SK-N-SH (cell line): ENCODE measurements around the gene ARF1. TPM values are rescaled to one million over a fixed set of nuclear protein-coding genes. Genes with fewer than 3 reads are reported as not detected.

Experiments
- CTCF ChIA-PET: fragments of 300-600, 350-600 bp; formaldehyde crosslinking; extraction: SDS; loops from one replicate; lab custom pipeline; 2021; lab: Yijun Ruan, JAX
- POLR2A ChIA-PET: fragments of 350-600 bp; sonication (Branson Sonifier 250); formaldehyde crosslinking; extraction: SDS; loops from one replicate; lab custom pipeline; 2020; ENCODE audit warnings: antibody characterized with exemption, inconsistent platforms; lab: Yijun Ruan, JAX
- DNase-seq: peaks from one replicate; pipeline ENCODE4 v3.0.0; 2012
- H2AFZ ChIP-seq: fragments of 200-600 bp; sonication (generic); 2 replicates; pipeline ENCODE4 v1.8.1; 2016; ENCODE audit warnings: antibody characterized with exemption, mild to moderate bottlenecking, low read depth
- H3F3A ChIP-seq: fragments of 200-600 bp; sonication (generic); replicated peaks from 2 replicates; pipeline ENCODE3; 2016; ENCODE audit warnings: antibody characterized with exemption, mild to moderate bottlenecking; ENCODE audit not compliant: insufficient read depth
- H3K27ac ChIP-seq, 2 experiments: fragments of 200-500 bp in 1 of 2; fragments of 200-600 bp in 1 of 2; sonication (Bioruptor generic) in 1 of 2; sonication (generic), shearing (Covaris generic) in 1 of 2; 2 replicates each; pipeline versions ENCODE4 v1.5.1 to v1.6.1; 2014 to 2016; ENCODE audit warnings: low read depth in 2 of 2, inconsistent platforms in 1 of 2, low read length in 1 of 2, mild to moderate bottlenecking in 1 of 2, mixed read lengths in 1 of 2
- H3K27me3 ChIP-seq: fragments of 200-600 bp; sonication (generic), shearing (Covaris generic); 2 replicates; pipeline ENCODE4 v1.6.1; 2016; ENCODE audit warnings: mixed run types; ENCODE audit not compliant: insufficient read depth
- H3K36me3 ChIP-seq, 2 experiments: fragments of 200-500 bp in 1 of 2; fragments of 200-600 bp in 1 of 2; sonication (Bioruptor generic) in 1 of 2; sonication (generic) in 1 of 2; replicated peaks in 1 of 2; 2 replicates each; pipeline versions ENCODE3 to v1.5.1; 2014 to 2016; ENCODE audit warnings: low read length in 1 of 2, mild to moderate bottlenecking in 1 of 2; ENCODE audit not compliant: insufficient read depth in 2 of 2, control insufficient read depth in 1 of 2
- H3K4me1 ChIP-seq, 2 experiments: fragments of 200-500 bp in 1 of 2; fragments of 200-600 bp in 1 of 2; sonication (Bioruptor generic) in 1 of 2; sonication (generic), shearing (Covaris generic) in 1 of 2; 2 replicates each; pipeline versions ENCODE4 v1.5.1 to v1.6.1; 2014 to 2016; ENCODE audit warnings: low read depth in 1 of 2, low read length in 1 of 2, mixed run types in 1 of 2; ENCODE audit not compliant: insufficient read depth in 2 of 2, control insufficient read depth in 1 of 2
- H3K4me2 ChIP-seq: fragments of 200-600 bp; sonication (generic), shearing (Covaris generic); 2 replicates; pipeline ENCODE4 v1.6.1; 2017; ENCODE audit warnings: mixed run types
- H3K4me3 ChIP-seq, 2 experiments: fragments of 200-500 bp in 1 of 2; fragments of 200-600 bp in 1 of 2; sonication (Bioruptor generic) in 1 of 2; sonication (generic), shearing (Covaris generic) in 1 of 2; 2 replicates each; pipeline versions ENCODE4 v1.5.1 to v1.8.1; 2014 to 2016; ENCODE audit warnings: low read depth in 2 of 2, inconsistent platforms in 1 of 2, low read length in 1 of 2, mild to moderate bottlenecking in 1 of 2, mixed read lengths in 1 of 2, moderate library complexity in 1 of 2
- H3K79me2 ChIP-seq: fragments of 200-600 bp; sonication (generic); 2 replicates; pipeline ENCODE4 v1.8.1; 2017; ENCODE audit warnings: mild to moderate bottlenecking; ENCODE audit not compliant: insufficient read depth
- H3K9ac ChIP-seq: fragments of 200-600 bp; sonication (generic); 2 replicates; pipeline ENCODE4 v1.6.1; 2017; ENCODE audit warnings: mixed run types
- H3K9me2 ChIP-seq: fragments of 200-600 bp; sonication (generic); 2 replicates; pipeline ENCODE4 v1.6.1; 2017; ENCODE audit warnings: mixed run types
- H3K9me3 ChIP-seq: fragments of 200-600 bp; sonication (generic); 2 replicates; pipeline ENCODE4 v1.6.1; 2017; ENCODE audit warnings: mixed run types, mild to moderate bottlenecking, moderate library complexity
- H4K20me1 ChIP-seq: fragments of 200-600 bp; sonication (generic); 2 replicates; pipeline ENCODE4 v1.6.1; 2017; ENCODE audit warnings: mild to moderate bottlenecking, mixed run types; ENCODE audit not compliant: insufficient read depth
- ELF1 ChIP-seq: IDR thresholded peaks from 2 replicates; pipeline ENCODE4 v1.4.0; 2012
- EZH2phosphoT487 ChIP-seq: fragments of 200-600 bp; sonication (generic); IDR thresholded peaks from 2 replicates; pipeline ENCODE4 v1.6.1; 2017; ENCODE audit warnings: low read depth, mixed run types, mild to moderate bottlenecking, antibody characterized with exemption, moderate library complexity, borderline replicate concordance
- FOSL2 ChIP-seq: IDR thresholded peaks from 2 replicates; pipeline ENCODE4 v1.4.0; 2012; ENCODE audit warnings: low read depth, mild to moderate bottlenecking, moderate library complexity, borderline replicate concordance
- FOXJ3 ChIP-seq: sonication (generic); formaldehyde crosslinking; IDR thresholded peaks from 2 replicates; pipeline ENCODE4 v1.5.1; 2020; ENCODE audit warnings: mild to moderate bottlenecking, missing genetic modification reagents
- GABPA ChIP-seq: IDR thresholded peaks from 2 replicates; pipeline ENCODE4 v1.4.0; 2012; ENCODE audit warnings: low read depth, mild to moderate bottlenecking
- GATA2 ChIP-seq: sonication (generic); formaldehyde crosslinking; IDR thresholded peaks from 2 replicates; pipeline ENCODE4 v1.5.0; 2020; ENCODE audit warnings: mild to moderate bottlenecking, missing genetic modification reagents
- JUND ChIP-seq: IDR thresholded peaks from 2 replicates; pipeline ENCODE4 v1.4.0; 2012
- MEF2A ChIP-seq: IDR thresholded peaks from 2 replicates; pipeline ENCODE4 v1.4.0; 2012; ENCODE audit warnings: low read depth, borderline replicate concordance
- RAD21 ChIP-seq: IDR thresholded peaks from 2 replicates; pipeline ENCODE4 v1.6.1; 2012; ENCODE audit warnings: mild to moderate bottlenecking, low read length
- RCOR1 ChIP-seq: fragments of 150-350 bp; IDR thresholded peaks from 2 replicates; pipeline ENCODE4 v1.6.1; 2017; ENCODE audit warnings: antibody characterized with exemption, low read length
- RFX5 ChIP-seq: IDR thresholded peaks from 2 replicates; pipeline ENCODE4 v1.6.1; 2012; ENCODE audit warnings: mild to moderate bottlenecking, improper control_type of control experiment, low read length
- SIN3A ChIP-seq: IDR thresholded peaks from 2 replicates; pipeline ENCODE4 v1.6.1; 2012; ENCODE audit warnings: low read depth, mild to moderate bottlenecking, low read length, moderate library complexity, borderline replicate concordance
- SMC3 ChIP-seq: IDR thresholded peaks from 2 replicates; pipeline ENCODE4 v1.6.1; 2012; ENCODE audit warnings: low read depth, low read length, improper control_type of control experiment
- TAF1 ChIP-seq: IDR thresholded peaks from 2 replicates; pipeline ENCODE4 v1.6.1; 2012; ENCODE audit warnings: low read depth, mild to moderate bottlenecking, low read length, moderate library complexity, borderline replicate concordance
- TCF12 ChIP-seq: IDR thresholded peaks from 2 replicates; pipeline ENCODE4 v1.4.0; 2012
- TEAD4 ChIP-seq: IDR thresholded peaks from 2 replicates; pipeline ENCODE4 v1.4.0; 2012; ENCODE audit warnings: mild to moderate bottlenecking, borderline replicate concordance; ENCODE audit not compliant: insufficient read depth
- whole genome bisulfite sequencing: methylation state at CpG from one replicate; pipeline ENCODE4 v1.1.6; 2017; ENCODE audit warnings: low lambda C conversion rate; 5-methylcytosine and 5-hydroxymethylcytosine counted together
- polyA plus RNA-seq, 3 experiments: library from polyadenylated mRNA; depleted of rRNA; stranded (reverse); fragments of >200 nt; gene quantifications; 2 replicates each; pipeline ENCODE4 v1.2.3, GENCODE V29; 2012
- TF ChIP-seq, protein P1 (sequence below): fragments of 150-350 bp; IDR thresholded peaks from 2 replicates; pipeline ENCODE4 v1.6.1; 2016; ENCODE audit warnings: mild to moderate bottlenecking, low read depth, low read length
- TF ChIP-seq, protein P2 (sequence below): fragments of 150-350 bp; IDR thresholded peaks from 2 replicates; pipeline ENCODE4 v1.6.1; 2017; ENCODE audit warnings: antibody characterized with exemption, low read length, low read depth, borderline replicate concordance
- TF ChIP-seq, protein P3 (sequence below): IDR thresholded peaks from 2 replicates; pipeline ENCODE4; 2012
- TF ChIP-seq, protein P4 (sequence below): fragments of 200-600 bp; sonication (generic); IDR thresholded peaks from 2 replicates; pipeline ENCODE4 v1.6.1; 2017; ENCODE audit warnings: antibody characterized with exemption, mild to moderate bottlenecking, moderate library complexity

The ARF1 gene
- polyA plus RNA-seq, 1 of the 3 experiments (the other 2 are of a cell fraction), result 713 TPM

DNA sequence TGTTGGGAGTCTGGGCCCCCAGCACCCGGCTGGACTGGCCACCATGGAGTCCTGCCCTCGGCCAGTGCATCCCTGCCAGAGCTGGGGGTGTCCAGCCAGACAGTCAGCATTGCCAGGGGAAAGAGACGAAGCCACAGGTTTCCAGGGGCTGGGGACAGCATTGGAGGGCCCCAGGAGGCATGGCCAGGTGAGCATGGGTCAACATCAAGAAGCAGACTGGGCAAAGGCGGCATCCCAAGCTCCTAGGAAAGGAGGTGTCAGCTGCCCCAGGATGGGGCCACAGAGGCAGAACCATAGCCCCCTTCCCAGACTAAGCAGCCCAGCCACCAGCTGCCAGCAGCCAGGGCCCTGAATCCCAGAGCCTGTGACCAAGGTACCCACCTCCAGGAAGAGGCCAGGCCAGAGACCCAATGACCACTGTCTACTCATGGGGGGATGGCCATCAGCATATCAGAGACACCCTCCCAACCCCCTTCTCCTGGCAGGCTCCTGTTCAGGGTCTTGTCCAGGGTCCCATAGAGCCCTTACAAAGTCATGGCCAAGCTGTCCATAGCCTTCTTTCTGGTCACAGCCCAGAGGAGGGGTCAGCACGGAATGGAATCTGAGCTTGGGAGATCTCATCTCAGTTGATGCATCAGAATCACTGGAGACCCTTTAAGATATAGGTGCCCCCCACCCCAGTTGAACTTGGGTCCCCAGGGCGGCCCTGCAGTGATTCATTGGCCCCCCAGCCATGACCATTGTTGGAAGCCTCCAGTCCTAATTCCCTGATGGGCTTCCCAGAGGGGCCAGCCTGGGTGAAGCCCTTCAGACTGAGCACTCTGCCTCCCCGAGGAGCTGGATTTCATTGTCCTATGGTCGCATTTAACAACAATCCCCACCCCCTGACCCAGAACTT is 43.3 kb upstream of the ARF1 start:
- POLR2A ChIA-PET, result no interaction called here
- Histone ChIP-seq H3F3A (no peaks in the 10 kb centered on the region), H3K36me3 (no peaks in the 10 kb centered on the region), H3K9me2 (no peaks in the 10 kb centered on the region), H3K27me3 (peaks cover 4% of the 10 kb centered on the region; the same call in 1 of the 2 replicates), H3K4me2 (no peak overlapping the region), H4K20me1 (no peaks in the 10 kb centered on the region), H3K4me3 (no peak overlapping the region), H3K9me3 (no peaks in the 10 kb centered on the region), H3K27ac (no peak overlapping the region), H3K79me2 (no peaks in the 10 kb centered on the region), H3K4me1 (no peaks in the 10 kb centered on the region), H2AFZ (no peak overlapping the region), H3K9ac (no peak overlapping the region)
- WGBS, result 10% methylated on average over 5 of the region's 8 CpGs
- CTCF ChIA-PET, result interaction anchor here (0.6 to 1.6 kb wide), 3 partner anchors 12 to 40 kb away, joined by 3 to 5 read pairs (median 3); no protein-coding TSS in a partner anchor
- no peak for DNase-seq
- TF ChIP-seq JUND, result no peak
- no peak for TF ChIP-seq ELF1
- no peak for TF ChIP-seq TCF12
- TF ChIP-seq, protein P1, sequence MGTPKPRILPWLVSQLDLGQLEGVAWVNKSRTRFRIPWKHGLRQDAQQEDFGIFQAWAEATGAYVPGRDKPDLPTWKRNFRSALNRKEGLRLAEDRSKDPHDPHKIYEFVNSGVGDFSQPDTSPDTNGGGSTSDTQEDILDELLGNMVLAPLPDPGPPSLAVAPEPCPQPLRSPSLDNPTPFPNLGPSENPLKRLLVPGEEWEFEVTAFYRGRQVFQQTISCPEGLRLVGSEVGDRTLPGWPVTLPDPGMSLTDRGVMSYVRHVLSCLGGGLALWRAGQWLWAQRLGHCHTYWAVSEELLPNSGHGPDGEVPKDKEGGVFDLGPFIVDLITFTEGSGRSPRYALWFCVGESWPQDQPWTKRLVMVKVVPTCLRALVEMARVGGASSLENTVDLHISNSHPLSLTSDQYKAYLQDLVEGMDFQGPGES, result no peak
- TF ChIP-seq GATA2, result no peak
- TF ChIP-seq SIN3A, result no peak
- TF ChIP-seq, protein P2, sequence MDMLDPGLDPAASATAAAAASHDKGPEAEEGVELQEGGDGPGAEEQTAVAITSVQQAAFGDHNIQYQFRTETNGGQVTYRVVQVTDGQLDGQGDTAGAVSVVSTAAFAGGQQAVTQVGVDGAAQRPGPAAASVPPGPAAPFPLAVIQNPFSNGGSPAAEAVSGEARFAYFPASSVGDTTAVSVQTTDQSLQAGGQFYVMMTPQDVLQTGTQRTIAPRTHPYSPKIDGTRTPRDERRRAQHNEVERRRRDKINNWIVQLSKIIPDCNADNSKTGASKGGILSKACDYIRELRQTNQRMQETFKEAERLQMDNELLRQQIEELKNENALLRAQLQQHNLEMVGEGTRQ, result no peak
- no peak for TF ChIP-seq RAD21
- TF ChIP-seq, protein P3, sequence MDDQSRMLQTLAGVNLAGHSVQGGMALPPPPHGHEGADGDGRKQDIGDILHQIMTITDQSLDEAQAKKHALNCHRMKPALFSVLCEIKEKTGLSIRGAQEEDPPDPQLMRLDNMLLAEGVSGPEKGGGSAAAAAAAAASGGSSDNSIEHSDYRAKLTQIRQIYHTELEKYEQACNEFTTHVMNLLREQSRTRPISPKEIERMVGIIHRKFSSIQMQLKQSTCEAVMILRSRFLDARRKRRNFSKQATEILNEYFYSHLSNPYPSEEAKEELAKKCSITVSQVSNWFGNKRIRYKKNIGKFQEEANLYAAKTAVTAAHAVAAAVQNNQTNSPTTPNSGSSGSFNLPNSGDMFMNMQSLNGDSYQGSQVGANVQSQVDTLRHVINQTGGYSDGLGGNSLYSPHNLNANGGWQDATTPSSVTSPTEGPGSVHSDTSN, result no peak
- TF ChIP-seq EZH2phosphoT487, result no peak
- no peak for TF ChIP-seq MEF2A
- no peak for TF ChIP-seq FOSL2
- TF ChIP-seq RFX5, result no peak
- TF ChIP-seq TEAD4, result no peak
- TF ChIP-seq, protein P4, sequence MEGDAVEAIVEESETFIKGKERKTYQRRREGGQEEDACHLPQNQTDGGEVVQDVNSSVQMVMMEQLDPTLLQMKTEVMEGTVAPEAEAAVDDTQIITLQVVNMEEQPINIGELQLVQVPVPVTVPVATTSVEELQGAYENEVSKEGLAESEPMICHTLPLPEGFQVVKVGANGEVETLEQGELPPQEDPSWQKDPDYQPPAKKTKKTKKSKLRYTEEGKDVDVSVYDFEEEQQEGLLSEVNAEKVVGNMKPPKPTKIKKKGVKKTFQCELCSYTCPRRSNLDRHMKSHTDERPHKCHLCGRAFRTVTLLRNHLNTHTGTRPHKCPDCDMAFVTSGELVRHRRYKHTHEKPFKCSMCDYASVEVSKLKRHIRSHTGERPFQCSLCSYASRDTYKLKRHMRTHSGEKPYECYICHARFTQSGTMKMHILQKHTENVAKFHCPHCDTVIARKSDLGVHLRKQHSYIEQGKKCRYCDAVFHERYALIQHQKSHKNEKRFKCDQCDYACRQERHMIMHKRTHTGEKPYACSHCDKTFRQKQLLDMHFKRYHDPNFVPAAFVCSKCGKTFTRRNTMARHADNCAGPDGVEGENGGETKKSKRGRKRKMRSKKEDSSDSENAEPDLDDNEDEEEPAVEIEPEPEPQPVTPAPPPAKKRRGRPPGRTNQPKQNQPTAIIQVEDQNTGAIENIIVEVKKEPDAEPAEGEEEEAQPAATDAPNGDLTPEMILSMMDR, result no peak
- no peak for TF ChIP-seq FOXJ3 (CRISPR knock-in tag)
- no peak for TF ChIP-seq TAF1
- no peak for TF ChIP-seq SMC3
- TF ChIP-seq GABPA, result no peak
- no peak for TF ChIP-seq RCOR1
